Measurements from ENCODE around the gene LEO1. TPM values are rescaled to one million over a fixed set of nuclear protein-coding genes. Genes with fewer than 3 reads are reported as not detected.
A peak's percentile ranks its signal among the peaks of the same experiment; 100 is the strongest.

Gene LEO1
- total RNA-seq, 1 experiment from 2014 or later = 30.1 TPM

- no TSS peak for BruUV-seq (replicated peaks)
- ATAC-seq (no peak), DNase-seq (ENCODE audit: low read depth, low spot score) (peak; percentile 42)
- Histone ChIP-seq H3K4me1 (ENCODE audit: control insufficient read depth, insufficient read depth, low read length) (peaks cover 12% of the 10 kb centered on the region), H3K9me3 (ENCODE audit: control insufficient read depth, insufficient read depth, low read depth, low read length) (no peaks in the 10 kb centered on the region), H3K36me3 (ENCODE audit: control insufficient read depth, insufficient read depth, low read length) (no peaks in the 10 kb centered on the region), H3K27me3 (ENCODE audit: control insufficient read depth, insufficient read depth, low read length) (no peaks in the 10 kb centered on the region), H3K4me3 (ENCODE audit: low read depth in 2 of 2, low read length in 2 of 2) (no peak overlapping the region), H3K27ac (ENCODE audit: low read length) (no peak overlapping the region)
- POLR2A ChIA-PET = no interaction called here
- TF ChIP-seq TCF7L2 (IDR thresholded peaks at IDR 0.05; ENCODE audit: low read depth, low read length) = no peak
- no peak for TF ChIP-seq POLR2AphosphoS5 (IDR thresholded peaks at IDR 0.05; ENCODE audit: low read depth, low read length)
- no peak for TF ChIP-seq SIN3A (IDR thresholded peaks at IDR 0.05; ENCODE audit: borderline replicate concordance, insufficient read depth, low read depth, low read length)
- TF ChIP-seq, protein P1, sequence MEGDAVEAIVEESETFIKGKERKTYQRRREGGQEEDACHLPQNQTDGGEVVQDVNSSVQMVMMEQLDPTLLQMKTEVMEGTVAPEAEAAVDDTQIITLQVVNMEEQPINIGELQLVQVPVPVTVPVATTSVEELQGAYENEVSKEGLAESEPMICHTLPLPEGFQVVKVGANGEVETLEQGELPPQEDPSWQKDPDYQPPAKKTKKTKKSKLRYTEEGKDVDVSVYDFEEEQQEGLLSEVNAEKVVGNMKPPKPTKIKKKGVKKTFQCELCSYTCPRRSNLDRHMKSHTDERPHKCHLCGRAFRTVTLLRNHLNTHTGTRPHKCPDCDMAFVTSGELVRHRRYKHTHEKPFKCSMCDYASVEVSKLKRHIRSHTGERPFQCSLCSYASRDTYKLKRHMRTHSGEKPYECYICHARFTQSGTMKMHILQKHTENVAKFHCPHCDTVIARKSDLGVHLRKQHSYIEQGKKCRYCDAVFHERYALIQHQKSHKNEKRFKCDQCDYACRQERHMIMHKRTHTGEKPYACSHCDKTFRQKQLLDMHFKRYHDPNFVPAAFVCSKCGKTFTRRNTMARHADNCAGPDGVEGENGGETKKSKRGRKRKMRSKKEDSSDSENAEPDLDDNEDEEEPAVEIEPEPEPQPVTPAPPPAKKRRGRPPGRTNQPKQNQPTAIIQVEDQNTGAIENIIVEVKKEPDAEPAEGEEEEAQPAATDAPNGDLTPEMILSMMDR (IDR thresholded peaks at IDR 0.05) = no peak
- TF ChIP-seq, protein P2, sequence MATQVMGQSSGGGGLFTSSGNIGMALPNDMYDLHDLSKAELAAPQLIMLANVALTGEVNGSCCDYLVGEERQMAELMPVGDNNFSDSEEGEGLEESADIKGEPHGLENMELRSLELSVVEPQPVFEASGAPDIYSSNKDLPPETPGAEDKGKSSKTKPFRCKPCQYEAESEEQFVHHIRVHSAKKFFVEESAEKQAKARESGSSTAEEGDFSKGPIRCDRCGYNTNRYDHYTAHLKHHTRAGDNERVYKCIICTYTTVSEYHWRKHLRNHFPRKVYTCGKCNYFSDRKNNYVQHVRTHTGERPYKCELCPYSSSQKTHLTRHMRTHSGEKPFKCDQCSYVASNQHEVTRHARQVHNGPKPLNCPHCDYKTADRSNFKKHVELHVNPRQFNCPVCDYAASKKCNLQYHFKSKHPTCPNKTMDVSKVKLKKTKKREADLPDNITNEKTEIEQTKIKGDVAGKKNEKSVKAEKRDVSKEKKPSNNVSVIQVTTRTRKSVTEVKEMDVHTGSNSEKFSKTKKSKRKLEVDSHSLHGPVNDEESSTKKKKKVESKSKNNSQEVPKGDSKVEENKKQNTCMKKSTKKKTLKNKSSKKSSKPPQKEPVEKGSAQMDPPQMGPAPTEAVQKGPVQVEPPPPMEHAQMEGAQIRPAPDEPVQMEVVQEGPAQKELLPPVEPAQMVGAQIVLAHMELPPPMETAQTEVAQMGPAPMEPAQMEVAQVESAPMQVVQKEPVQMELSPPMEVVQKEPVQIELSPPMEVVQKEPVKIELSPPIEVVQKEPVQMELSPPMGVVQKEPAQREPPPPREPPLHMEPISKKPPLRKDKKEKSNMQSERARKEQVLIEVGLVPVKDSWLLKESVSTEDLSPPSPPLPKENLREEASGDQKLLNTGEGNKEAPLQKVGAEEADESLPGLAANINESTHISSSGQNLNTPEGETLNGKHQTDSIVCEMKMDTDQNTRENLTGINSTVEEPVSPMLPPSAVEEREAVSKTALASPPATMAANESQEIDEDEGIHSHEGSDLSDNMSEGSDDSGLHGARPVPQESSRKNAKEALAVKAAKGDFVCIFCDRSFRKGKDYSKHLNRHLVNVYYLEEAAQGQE (IDR thresholded peaks at IDR 0.05; ENCODE audit: insufficient read depth in 1 of 2, low read depth in 2 of 2, low read length in 1 of 2) = no peak
- in situ Hi-C loops (cut with HindIII; ENCODE audit: low pct_unique_long_range_greater_than_20kb, low sequenced_read_pairs) (no loop called here), intact Hi-C loops (cut with micrococcal nuclease; ENCODE audit: unreplicated experiment) (no loop called here)
- CTCF ChIA-PET = no interaction called here
Observed at GRCh38 chr15:52013151-52013791, 41.7 kb upstream of the LEO1 start.

DNA sequence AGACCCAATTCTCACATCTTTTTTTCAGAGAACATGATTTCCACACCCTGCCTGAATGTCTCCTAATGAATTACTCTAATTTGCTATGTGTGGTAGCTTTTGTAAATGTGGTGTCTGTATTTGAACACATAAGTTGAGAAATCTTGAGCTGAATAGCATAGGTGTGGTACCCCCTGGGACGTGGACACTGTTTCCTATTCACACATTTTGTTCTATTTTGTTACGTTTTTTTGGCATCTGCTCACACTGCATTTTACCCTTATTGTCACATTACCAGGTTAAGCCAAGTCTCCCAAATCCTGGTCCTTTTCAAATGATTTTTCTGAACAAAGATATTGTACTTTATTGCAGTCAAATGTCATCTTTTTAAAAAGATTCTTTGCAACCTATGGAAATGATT is 40.6 kb upstream of the LEO1 start:
- intact Hi-C loops (cut with micrococcal nuclease; ENCODE audit: unreplicated experiment) (no loop called here), in situ Hi-C loops (cut with HindIII; ENCODE audit: low pct_unique_long_range_greater_than_20kb, low sequenced_read_pairs) (no loop called here)
- DNase-seq (ENCODE audit: low read depth, low spot score) (no peak), ATAC-seq (no peak)
- no peak overlapping the region for H3K27ac ChIP-seq (ENCODE audit: low read length)
- peaks cover 12% of the 10 kb centered on the region for H3K4me1 ChIP-seq (ENCODE audit: control insufficient read depth, insufficient read depth, low read length)
- no peaks in the 10 kb centered on the region for H3K27me3 ChIP-seq (ENCODE audit: control insufficient read depth, insufficient read depth, low read length)
- H3K36me3 ChIP-seq (ENCODE audit: control insufficient read depth, insufficient read depth, low read length) = no peaks in the 10 kb centered on the region
- H3K9me3 ChIP-seq (ENCODE audit: control insufficient read depth, insufficient read depth, low read depth, low read length) = no peaks in the 10 kb centered on the region
- CTCF ChIA-PET = no interaction called here
- BruUV-seq (replicated peaks) = no TSS peak
- no peak for TF ChIP-seq TCF7L2 (IDR thresholded peaks at IDR 0.05; ENCODE audit: low read depth, low read length)
- no peak for TF ChIP-seq SIN3A (IDR thresholded peaks at IDR 0.05; ENCODE audit: borderline replicate concordance, insufficient read depth, low read depth, low read length)
- TF ChIP-seq, protein P1 (IDR thresholded peaks at IDR 0.05) = no peak
- TF ChIP-seq, protein P2 (IDR thresholded peaks at IDR 0.05; ENCODE audit: insufficient read depth in 1 of 2, low read depth in 2 of 2, low read length in 1 of 2) = no peak
- TF ChIP-seq POLR2AphosphoS5 (IDR thresholded peaks at IDR 0.05; ENCODE audit: low read depth, low read length) = no peak
- H3K4me3 ChIP-seq (ENCODE audit: low read depth in 2 of 2, low read length in 2 of 2) = no peak overlapping the region
- POLR2A ChIA-PET = no interaction called here
